ENCODE results near the gene UBASH3B. TPM values are rescaled to one million over a fixed set of nuclear protein-coding genes. Genes with fewer than 3 reads are reported as not detected.
"Not testable (repeated sequence)": the region's sequence is repeated elsewhere in the genome, so short reads cannot be mapped to it uniquely, and the experiment has no call there.

Gene UBASH3B
- total and polyA plus RNA-seq, 9 donors, result 3.8 to 11.1 (median 4.5) TPM

DNA sequence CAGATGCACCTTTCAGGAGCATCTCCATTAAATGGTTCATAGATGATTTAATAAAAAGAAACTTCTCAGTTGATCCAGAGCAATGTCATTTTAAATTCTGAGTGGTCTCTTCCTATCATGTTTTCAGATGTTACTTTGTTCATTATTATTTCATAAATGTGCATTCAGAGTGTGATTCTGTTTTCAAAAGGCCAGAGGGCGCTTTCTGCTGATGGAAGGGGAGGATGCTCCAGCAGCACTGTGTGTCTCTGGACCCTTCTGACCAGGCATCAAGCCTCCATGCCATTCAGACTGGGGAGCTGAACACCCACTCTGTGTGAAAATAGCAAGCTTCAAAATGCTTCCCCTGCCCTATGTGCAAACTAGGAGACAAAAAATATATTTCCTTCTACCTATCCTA, 158.9 kb downstream of the UBASH3B start:
- WGBS (ENCODE audit: insufficient coverage), result no CpG with 5 or more reads among the region's 1 CpG
- no peak overlapping the region for H3K27ac ChIP-seq (ENCODE audit: low read length)

GRCh38 chr11:122815900-122816299, 160.4 kb downstream of the UBASH3B start:
- H3K27me3 ChIP-seq (ENCODE audit: control insufficient read depth, insufficient read depth, low read length), result no peaks in the 10 kb centered on the region
- no peak overlapping the region for H3K4me3 ChIP-seq (ENCODE audit: low read length)
- H3K4me1 ChIP-seq (ENCODE audit: control insufficient read depth, insufficient read depth, low read length), result no peaks in the 10 kb centered on the region
- H3K9me3 ChIP-seq (replicated peaks; ENCODE audit: control insufficient read depth, low read depth, low read length), result peaks cover 9% of the 10 kb centered on the region
- 75% methylated on average over 2 of the region's 5 CpGs for WGBS (ENCODE audit: insufficient coverage)
- no peak for DNase-seq
- H3K27ac ChIP-seq (ENCODE audit: low read length), result no peak overlapping the region
- no peaks in the 10 kb centered on the region for H3K36me3 ChIP-seq (ENCODE audit: control insufficient read depth, insufficient read depth, low read length)

More for the DNA sequence above, 158.9 kb downstream of the UBASH3B start:
- Histone ChIP-seq H3K4me1 (ENCODE audit: control insufficient read depth, insufficient read depth, low read length) (no peaks in the 10 kb centered on the region), H3K36me3 (ENCODE audit: control insufficient read depth, insufficient read depth, low read length) (peaks cover 3% of the 10 kb centered on the region), H3K27me3 (ENCODE audit: control insufficient read depth, insufficient read depth, low read length) (no peaks in the 10 kb centered on the region), H3K9me3 (replicated peaks; ENCODE audit: control insufficient read depth, low read depth, low read length) (peaks cover 7% of the 10 kb centered on the region), H3K4me3 (ENCODE audit: low read length) (no peak overlapping the region)
- DNase-seq, result no peak

DNA sequence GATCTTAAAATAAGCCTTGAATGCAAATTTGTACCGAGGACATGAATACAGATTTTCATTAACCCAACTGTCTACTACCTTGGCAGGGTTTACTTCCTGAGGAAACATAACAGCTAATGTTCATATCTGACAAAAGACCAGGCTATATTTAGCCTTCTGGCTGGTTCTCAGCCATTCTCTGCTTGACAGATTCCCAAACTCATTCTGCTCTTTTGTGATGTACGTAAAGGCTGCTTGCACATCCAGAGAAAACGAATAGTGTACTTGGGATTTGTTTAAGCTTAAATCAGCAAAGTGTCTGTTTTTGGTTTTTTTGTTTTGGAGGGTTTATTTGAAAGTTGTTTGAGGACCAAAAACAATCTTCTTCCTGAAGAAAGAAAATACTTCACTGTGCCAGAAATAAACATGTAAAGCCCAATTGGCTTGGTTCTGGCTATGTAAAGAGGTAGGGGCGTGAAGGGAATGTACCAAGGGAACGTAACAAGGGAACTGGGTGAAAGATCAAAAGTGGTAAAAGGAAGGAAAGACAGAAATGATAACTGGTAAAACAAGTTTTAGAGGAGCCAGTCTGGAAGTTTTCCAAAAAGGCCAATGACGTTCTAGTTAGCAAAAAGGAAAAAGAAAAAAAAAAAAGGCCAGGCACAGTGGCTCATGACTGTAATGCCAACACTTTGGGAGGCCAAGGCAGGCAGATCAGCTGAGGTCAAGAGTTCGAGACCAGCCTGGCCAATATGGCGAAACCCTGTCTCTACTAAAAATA, 161.4 kb downstream of the UBASH3B start:
- no peak overlapping the region for H3K4me3 ChIP-seq (ENCODE audit: low read length)
- H3K27ac ChIP-seq (ENCODE audit: low read length), result peak overlapping the region; percentile 79
- no peaks in the 10 kb centered on the region for H3K36me3 ChIP-seq (ENCODE audit: control insufficient read depth, insufficient read depth, low read length)
- peaks cover 9% of the 10 kb centered on the region for H3K9me3 ChIP-seq (replicated peaks; ENCODE audit: control insufficient read depth, low read depth, low read length)
- H3K27me3 ChIP-seq (ENCODE audit: control insufficient read depth, insufficient read depth, low read length), result no peaks in the 10 kb centered on the region
- WGBS (ENCODE audit: insufficient coverage), result 31% methylated on average over 3 of the region's 8 CpGs
- DNase-seq, result peak; percentile 92
- no peaks in the 10 kb centered on the region for H3K4me1 ChIP-seq (ENCODE audit: control insufficient read depth, insufficient read depth, low read length)

DNA sequence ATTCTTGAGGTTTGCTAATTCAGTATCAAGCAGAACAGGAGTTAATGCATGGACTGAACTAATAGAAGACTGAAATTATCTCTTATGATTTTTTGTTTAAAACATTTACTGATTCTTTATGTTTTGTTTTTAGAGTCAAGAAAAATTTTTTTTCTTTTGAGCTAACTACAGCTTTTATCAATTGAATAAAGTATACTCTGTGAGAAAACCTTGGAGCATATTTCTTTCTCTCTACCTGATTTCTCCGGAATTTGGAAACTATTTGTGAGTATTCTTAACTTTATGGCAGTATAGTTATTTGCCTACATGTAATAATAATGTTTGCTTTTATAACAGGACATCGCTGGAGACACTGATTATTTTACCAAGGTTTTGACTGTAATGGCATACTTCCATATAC, 164.6 kb downstream of the UBASH3B start:
- Histone ChIP-seq H3K4me3 (ENCODE audit: low read length) (no peak overlapping the region), H3K36me3 (ENCODE audit: control insufficient read depth, insufficient read depth, low read length) (no peaks in the 10 kb centered on the region), H3K27me3 (ENCODE audit: control insufficient read depth, insufficient read depth, low read length) (no peaks in the 10 kb centered on the region), H3K9me3 (replicated peaks; ENCODE audit: control insufficient read depth, low read depth, low read length) (peaks cover 17% of the 10 kb centered on the region), H3K4me1 (ENCODE audit: control insufficient read depth, insufficient read depth, low read length) (no peaks in the 10 kb centered on the region), H3K27ac (ENCODE audit: low read length) (no peak overlapping the region)
- no peak for DNase-seq
- no CpG with 5 or more reads among the region's 2 CpGs for WGBS (ENCODE audit: insufficient coverage)

GRCh38 chr11:122821169-122821568, 165.6 kb downstream of the UBASH3B start:
- H3K4me1 ChIP-seq (ENCODE audit: control insufficient read depth, insufficient read depth, low read length), result no peaks in the 10 kb centered on the region
- DNase-seq, result no peak
- H3K9me3 ChIP-seq (replicated peaks; ENCODE audit: control insufficient read depth, low read depth, low read length), result peaks cover 17% of the 10 kb centered on the region
- H3K27me3 ChIP-seq (ENCODE audit: control insufficient read depth, insufficient read depth, low read length), result no peaks in the 10 kb centered on the region
- H3K27ac ChIP-seq (ENCODE audit: low read length), result no peak overlapping the region
- H3K36me3 ChIP-seq (ENCODE audit: control insufficient read depth, insufficient read depth, low read length), result no peaks in the 10 kb centered on the region
- H3K4me3 ChIP-seq (ENCODE audit: low read length), result no peak overlapping the region

GRCh38 chr11:122822241-122822640, 166.7 kb downstream of the UBASH3B start:
- no peaks in the 10 kb centered on the region for H3K27me3 ChIP-seq (ENCODE audit: control insufficient read depth, insufficient read depth, low read length)
- no peaks in the 10 kb centered on the region for H3K36me3 ChIP-seq (ENCODE audit: control insufficient read depth, insufficient read depth, low read length)
- no CpG with 5 or more reads among the region's 1 CpG for WGBS (ENCODE audit: insufficient coverage)
- peaks cover 17% of the 10 kb centered on the region for H3K9me3 ChIP-seq (replicated peaks; ENCODE audit: control insufficient read depth, low read depth, low read length)
- H3K27ac ChIP-seq (ENCODE audit: low read length), result no peak overlapping the region
- H3K4me3 ChIP-seq (ENCODE audit: low read length), result no peak overlapping the region
- no peak for DNase-seq
- no peaks in the 10 kb centered on the region for H3K4me1 ChIP-seq (ENCODE audit: control insufficient read depth, insufficient read depth, low read length)

GRCh38 chr11:122823564-122823963, 168.0 kb downstream of the UBASH3B start:
- WGBS (ENCODE audit: insufficient coverage), result 100% methylated on average over 1 of the region's 4 CpGs
- no peaks in the 10 kb centered on the region for H3K4me1 ChIP-seq (ENCODE audit: control insufficient read depth, insufficient read depth, low read length)
- DNase-seq, result no peak
- peaks cover 17% of the 10 kb centered on the region for H3K9me3 ChIP-seq (replicated peaks; ENCODE audit: control insufficient read depth, low read depth, low read length)
- H3K27me3 ChIP-seq (ENCODE audit: control insufficient read depth, insufficient read depth, low read length), result no peaks in the 10 kb centered on the region
- H3K36me3 ChIP-seq (ENCODE audit: control insufficient read depth, insufficient read depth, low read length), result no peaks in the 10 kb centered on the region
- no peak overlapping the region for H3K27ac ChIP-seq (ENCODE audit: low read length)
- no peak overlapping the region for H3K4me3 ChIP-seq (ENCODE audit: low read length)

GRCh38 chr11:122829371-122829770, 173.8 kb downstream of the UBASH3B start:
- H3K4me3 ChIP-seq (ENCODE audit: low read length); H3K4me1 ChIP-seq (ENCODE audit: control insufficient read depth, insufficient read depth, low read length); H3K36me3 ChIP-seq (ENCODE audit: control insufficient read depth, insufficient read depth, low read length); H3K9me3 ChIP-seq (replicated peaks; ENCODE audit: control insufficient read depth, low read depth, low read length); H3K27ac ChIP-seq (ENCODE audit: low read length); H3K27me3 ChIP-seq (ENCODE audit: control insufficient read depth, insufficient read depth, low read length); DNase-seq: not testable (repeated sequence)
- WGBS (ENCODE audit: insufficient coverage), result 59% methylated on average over 3 of the region's 6 CpGs

- not testable (repeated sequence) for H3K4me1 ChIP-seq (ENCODE audit: control insufficient read depth, insufficient read depth, low read length); DNase-seq; H3K9me3 ChIP-seq (replicated peaks; ENCODE audit: control insufficient read depth, low read depth, low read length); H3K27me3 ChIP-seq (ENCODE audit: control insufficient read depth, insufficient read depth, low read length); H3K36me3 ChIP-seq (ENCODE audit: control insufficient read depth, insufficient read depth, low read length); H3K4me3 ChIP-seq (ENCODE audit: low read length); H3K27ac ChIP-seq (ENCODE audit: low read length)
- 70% methylated on average over 1 of the region's 4 CpGs for WGBS (ENCODE audit: insufficient coverage)
Observed at GRCh38 chr11:122832297-122832696, 176.8 kb downstream of the UBASH3B start.

DNA sequence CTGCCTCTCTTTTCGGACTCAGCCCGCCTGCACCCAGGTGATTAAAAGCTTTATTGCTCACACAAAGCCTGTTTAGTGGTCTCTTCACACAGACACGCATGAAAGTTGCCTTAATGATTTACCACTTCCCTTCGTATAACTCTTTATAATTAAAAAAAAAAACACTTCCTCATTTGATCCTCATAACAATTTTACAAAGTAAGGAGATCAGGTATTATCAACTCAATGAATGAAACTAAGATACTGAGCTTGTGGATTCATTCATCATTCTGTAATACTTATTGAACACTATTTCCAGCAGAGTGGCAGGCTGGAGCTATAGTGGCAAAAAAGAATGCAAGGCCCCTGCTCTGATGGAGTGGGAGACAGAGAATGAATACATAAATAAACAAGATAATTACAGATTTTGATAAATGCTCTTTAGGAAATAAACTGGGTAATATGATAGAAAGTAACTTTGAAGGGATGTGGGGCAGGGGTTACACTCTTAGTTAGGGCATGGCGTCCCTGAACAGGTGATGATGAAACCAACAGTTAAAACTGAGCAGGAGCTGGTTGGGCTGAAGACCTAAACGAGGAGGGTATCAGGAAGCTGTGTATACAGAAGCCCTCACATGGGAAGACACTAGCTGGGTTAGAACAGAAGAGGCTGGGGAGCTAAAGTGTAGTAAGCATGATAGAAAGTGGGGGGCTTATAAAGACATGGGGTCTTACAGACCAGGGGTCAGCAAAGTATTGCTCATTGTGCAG, 177.4 kb downstream of the UBASH3B start:
- no peaks in the 10 kb centered on the region for H3K36me3 ChIP-seq (ENCODE audit: control insufficient read depth, insufficient read depth, low read length)
- H3K4me1 ChIP-seq (ENCODE audit: control insufficient read depth, insufficient read depth, low read length), result no peaks in the 10 kb centered on the region
- H3K27ac ChIP-seq (ENCODE audit: low read length), result no peak overlapping the region
- 54% methylated on average over 4 of the region's 6 CpGs for WGBS (ENCODE audit: insufficient coverage)
- H3K27me3 ChIP-seq (ENCODE audit: control insufficient read depth, insufficient read depth, low read length), result no peaks in the 10 kb centered on the region
- H3K4me3 ChIP-seq (ENCODE audit: low read length), result no peak overlapping the region
- no peaks in the 10 kb centered on the region for H3K9me3 ChIP-seq (replicated peaks; ENCODE audit: control insufficient read depth, low read depth, low read length)
- no peak for DNase-seq

Measured in muscle of leg (tissue), 11 donors.